Endothelial cell (in vitro differentiated cells): ENCODE data around the gene CHST11. TPM values are rescaled to one million over a fixed set of nuclear protein-coding genes. Genes with fewer than 3 reads are reported as not detected.

Source experiments
- DNase-seq: peaks from one replicate; pipeline ENCODE4 v3.0.0; 2021; ENCODE audit warnings: low spot score
- H3K27ac Mint-ChIP-seq: one replicate; pipeline ENCODE4 v1.8.0; 2021; ENCODE audit warnings: mixed read lengths, inconsistent platforms; ENCODE audit not compliant: unreplicated experiment
- H3K27me3 Mint-ChIP-seq: one replicate; pipeline ENCODE4 v1.8.0; 2021; ENCODE audit warnings: mild to moderate bottlenecking, moderate library complexity, mixed read lengths, inconsistent platforms; ENCODE audit not compliant: unreplicated experiment
- H3K36me3 Mint-ChIP-seq: one replicate; pipeline ENCODE4 v1.8.0; 2021; ENCODE audit warnings: mild to moderate bottlenecking, low read depth, mixed read lengths, inconsistent platforms; ENCODE audit not compliant: unreplicated experiment
- H3K4me1 Mint-ChIP-seq: one replicate; pipeline ENCODE4 v1.8.0; 2021; ENCODE audit warnings: mild to moderate bottlenecking, mixed read lengths, inconsistent platforms; ENCODE audit not compliant: unreplicated experiment
- H3K4me3 Mint-ChIP-seq: one replicate; pipeline ENCODE4 v1.8.0; 2021; ENCODE audit warnings: mild to moderate bottlenecking, mixed read lengths, inconsistent platforms; ENCODE audit not compliant: unreplicated experiment
- H3K9me3 Mint-ChIP-seq: one replicate; pipeline ENCODE4 v1.8.0; 2021; ENCODE audit warnings: mixed read lengths, inconsistent platforms; ENCODE audit not compliant: unreplicated experiment
- CTCF ChIP-seq: fragments of 200-600 bp; sonication (generic); IDR thresholded peaks from one replicate; pipeline ENCODE4 v1.5.0; 2021; ENCODE audit warnings: antibody characterized with exemption; ENCODE audit not compliant: unreplicated experiment
- total RNA-seq: library from RNA; stranded (reverse); fragmentation: NEBNext Ultra II Directional; extraction: Animal tissue kit (Norgen Biotek cat#: 25700); gene quantifications from one replicate; pipeline ENCODE4 v1.2.1, GENCODE V29; 2021; ENCODE audit not compliant: unreplicated experiment

CHST11 gene
- total RNA-seq, 1 donor from 2014 or later = 11.8 TPM

- Mint-ChIP-seq H3K4me3 (no peak overlapping the region), H3K27ac (no peak overlapping the region), H3K9me3 (no peaks in the 10 kb centered on the region), H3K27me3 (no peaks in the 10 kb centered on the region), H3K4me1 (no peaks in the 10 kb centered on the region), H3K36me3 (no peaks in the 10 kb centered on the region)
- no peak for DNase-seq
- no peak for TF ChIP-seq CTCF
Measured at GRCh38 chr12:104421343-104421742, 35.4 kb upstream of the CHST11 start.

GRCh38 chr12:104422441-104422840 lies 34.3 kb upstream of the CHST11 start:
- H3K27me3 Mint-ChIP-seq = no peaks in the 10 kb centered on the region
- H3K4me3 Mint-ChIP-seq = no peak overlapping the region
- H3K36me3 Mint-ChIP-seq = no peaks in the 10 kb centered on the region
- no peak for TF ChIP-seq CTCF
- no peaks in the 10 kb centered on the region for H3K4me1 Mint-ChIP-seq
- no peak for DNase-seq
- H3K9me3 Mint-ChIP-seq = no peaks in the 10 kb centered on the region
- no peak overlapping the region for H3K27ac Mint-ChIP-seq

GRCh38 chr12:104423273-104423672 lies 33.5 kb upstream of the CHST11 start:
- Mint-ChIP-seq H3K36me3 (no peaks in the 10 kb centered on the region), H3K27ac (no peak overlapping the region), H3K4me3 (no peak overlapping the region), H3K4me1 (no peaks in the 10 kb centered on the region), H3K27me3 (no peaks in the 10 kb centered on the region), H3K9me3 (no peaks in the 10 kb centered on the region)
- TF ChIP-seq CTCF = no peak
- no peak for DNase-seq

- Mint-ChIP-seq H3K4me3 (no peak overlapping the region), H3K4me1 (no peaks in the 10 kb centered on the region), H3K9me3 (no peaks in the 10 kb centered on the region), H3K27ac (no peak overlapping the region), H3K36me3 (no peaks in the 10 kb centered on the region), H3K27me3 (no peaks in the 10 kb centered on the region)
- DNase-seq = no peak
- no peak for TF ChIP-seq CTCF
Measured at GRCh38 chr12:104423809-104424208, 32.9 kb upstream of the CHST11 start.

GRCh38 chr12:104424955-104425354 lies 31.8 kb upstream of the CHST11 start:
- Mint-ChIP-seq H3K9me3 (no peaks in the 10 kb centered on the region), H3K4me3 (no peak overlapping the region), H3K36me3 (no peaks in the 10 kb centered on the region), H3K4me1 (no peaks in the 10 kb centered on the region), H3K27me3 (no peaks in the 10 kb centered on the region), H3K27ac (no peak overlapping the region)
- no peak for TF ChIP-seq CTCF
- DNase-seq = no peak
